HCT116 (cell line): Measurements from ENCODE around the gene ZC3H7A. TPM values are rescaled to one million over a fixed set of nuclear protein-coding genes. Genes with fewer than 3 reads are reported as not detected.

ENCODE experiments used
- ATAC-seq: fragments of 200-7000 bp; cut with Tn5 transposase; 2 replicates; pipeline ENCODE4 v1.9.1; 2020; ENCODE audit warnings: mild to moderate bottlenecking, moderate library complexity
- BruUV-seq: library from RNA; stranded (reverse); fragments of 400-500 nt; replicated peaks from 2 replicates; lab custom pipeline; 2021; lab: Mats Ljungman, UMichigan
- CTCF ChIA-PET: fragments of 300-600 bp; sonication (Branson Sonifier 250); formaldehyde crosslinking; loops from one replicate; lab custom pipeline; 2021; ENCODE audit warnings: antibody characterized with exemption; lab: Charles Lee
- POLR2A ChIA-PET: fragments of 300-600, 350-600 bp; sonication (Branson Sonifier 250); formaldehyde crosslinking; loops from one replicate; lab custom pipeline; 2021; ENCODE audit warnings: antibody characterized with exemption; lab: Charles Lee
- RAD21 ChIA-PET, 2 experiments: fragments of 300-600 bp; sonication (Branson Sonifier 250); formaldehyde crosslinking; loops; one replicate each; lab custom pipeline; 2023; ENCODE audit warnings: low total read pairs in 2 of 2; ENCODE audit not compliant: uncharacterized antibody in 2 of 2, unreplicated experiment in 2 of 2, low non-redundant PET in 1 of 2; lab: Charles Lee
- DNase-seq: peaks from one replicate; pipeline ENCODE4 v3.0.0-alpha.2; 2010; ENCODE audit warnings: low read depth, low spot score
- H2AFZ ChIP-seq: fragments of 200-600 bp; shearing (Covaris generic), sonication (generic); 2 replicates; pipeline ENCODE4 v1.6.1; 2017; ENCODE audit warnings: low read depth, mixed run types, mixed read lengths, antibody characterized with exemption, low read length; ENCODE audit not compliant: poor library complexity, severe bottlenecking
- H3K27ac ChIP-seq: 2 replicates; pipeline ENCODE4 v1.5.1; 2012; ENCODE audit warnings: low read depth, low read length
- H3K27me3 ChIP-seq: fragments of 200-600 bp; sonication (generic); 2 replicates; pipeline ENCODE4 v1.6.1; 2016; ENCODE audit warnings: mixed run types, low read length, mixed read lengths; ENCODE audit not compliant: insufficient read depth
- H3K36me3 ChIP-seq, 2 experiments: fragments of 200-500 bp in 1 of 2; fragments of 200-600 bp in 1 of 2; sonication (Bioruptor generic) in 1 of 2; sonication (generic) in 1 of 2; 2 replicates each; pipeline versions ENCODE4 v1.5.1 to v1.6.1; 2014 to 2016; ENCODE audit warnings: low read length in 2 of 2, inconsistent platforms in 1 of 2, mixed read lengths in 1 of 2, mixed run types in 1 of 2; ENCODE audit not compliant: insufficient read depth in 2 of 2, control insufficient read depth in 1 of 2
- H3K4me1 ChIP-seq, 2 experiments: fragments of 200-600 bp in 1 of 2; sonication (generic) in 1 of 2; 2 replicates each; pipeline versions ENCODE4 v1.5.1 to v1.6.1; 2012 to 2017; ENCODE audit warnings: low read length in 2 of 2, inconsistent platforms in 1 of 2, mild to moderate bottlenecking in 1 of 2, mixed read lengths in 1 of 2, mixed run types in 1 of 2, moderate library complexity in 1 of 2; ENCODE audit not compliant: insufficient read depth in 2 of 2, control insufficient read depth in 1 of 2
- H3K4me2 ChIP-seq: fragments of 200-600 bp; sonication (generic); 2 replicates; pipeline ENCODE4 v1.6.1; 2017; ENCODE audit warnings: mixed run types, low read length, mixed read lengths
- H3K4me3 ChIP-seq, 2 experiments: fragments of 200-600 bp in 1 of 2; sonication (generic) in 1 of 2; replicated peaks in 1 of 2; 2 replicates each; pipeline ENCODE4 v1.5.1; 2011 to 2016; ENCODE audit warnings: low read length in 2 of 2, control low read depth in 1 of 2, low read depth in 1 of 2, mild to moderate bottlenecking in 1 of 2, mixed read lengths in 1 of 2, mixed run types in 1 of 2
- H3K79me2 ChIP-seq: fragments of 200-600 bp; sonication (generic); 2 replicates; pipeline ENCODE4 v1.6.1; 2017; ENCODE audit warnings: mild to moderate bottlenecking, mixed run types, low read length, moderate library complexity, mixed read lengths; ENCODE audit not compliant: insufficient read depth
- H3K9ac ChIP-seq: fragments of 200-600 bp; sonication (generic); 2 replicates; pipeline ENCODE4 v1.6.1; 2016; ENCODE audit warnings: low read length, mixed read lengths
- H3K9me2 ChIP-seq: fragments of 200-600 bp; sonication (generic), shearing (Covaris generic); 2 replicates; pipeline ENCODE4 v1.6.1; 2017; ENCODE audit warnings: mixed run types, mild to moderate bottlenecking, moderate library complexity; ENCODE audit not compliant: insufficient read depth
- H3K9me3 ChIP-seq, 2 experiments: fragments of 200-500 bp in 1 of 2; fragments of 200-600 bp in 1 of 2; sonication (Bioruptor generic) in 1 of 2; sonication (generic) in 1 of 2; 2 replicates each; pipeline ENCODE4 v1.6.1; 2014 to 2017; ENCODE audit warnings: low read length in 2 of 2, mixed read lengths in 2 of 2, inconsistent platforms in 1 of 2, low read depth in 1 of 2, mild to moderate bottlenecking in 1 of 2, mixed run types in 1 of 2, moderate library complexity in 1 of 2; ENCODE audit not compliant: control insufficient read depth in 1 of 2, insufficient read depth in 1 of 2
- H4K20me1 ChIP-seq: fragments of 200-600 bp; sonication (generic), shearing (Covaris generic); 2 replicates; pipeline ENCODE4 v1.6.1; 2017; ENCODE audit warnings: mixed run types, mild to moderate bottlenecking, moderate library complexity; ENCODE audit not compliant: insufficient read depth
- CEBPB ChIP-seq: IDR thresholded peaks from 2 replicates; pipeline ENCODE4 v1.6.1; 2012; ENCODE audit warnings: low read depth
- EGR1 ChIP-seq: IDR thresholded peaks from 2 replicates; pipeline ENCODE4 v1.6.1; 2012; ENCODE audit warnings: low read depth
- EZH2 ChIP-seq: fragments of 200-600 bp; sonication (generic); IDR thresholded peaks from 2 replicates; pipeline ENCODE4 v1.6.1; 2017; ENCODE audit warnings: antibody characterized with exemption, mixed run types
- JUND ChIP-seq: IDR thresholded peaks from 2 replicates; pipeline ENCODE4 v1.6.1; 2012
- MAX ChIP-seq: IDR thresholded peaks from 2 replicates; pipeline ENCODE4 v1.6.1; 2012
- POLR2A ChIP-seq: IDR thresholded peaks from 2 replicates; pipeline ENCODE4 v1.7.0; 2011; ENCODE audit warnings: borderline replicate concordance; ENCODE audit not compliant: insufficient read depth, insufficient read length; ENCODE audit errors: extremely low read depth
- POLR2AphosphoS5 ChIP-seq: IDR thresholded peaks from 2 replicates; pipeline ENCODE4 v1.6.1; 2011; ENCODE audit warnings: mild to moderate bottlenecking, low read depth, low read length, moderate library complexity
- REST ChIP-seq: IDR thresholded peaks from 2 replicates; pipeline ENCODE4 v1.6.1; 2012; ENCODE audit warnings: low read depth
- SIN3A ChIP-seq: IDR thresholded peaks from 2 replicates; pipeline ENCODE4 v1.6.1; 2012; ENCODE audit warnings: low read depth
- SP1 ChIP-seq: IDR thresholded peaks from 2 replicates; pipeline ENCODE4 v1.6.1; 2012; ENCODE audit warnings: low read depth
- TCF7L2 ChIP-seq: IDR thresholded peaks from 2 replicates; pipeline ENCODE4 v1.7.0; 2011; ENCODE audit warnings: borderline replicate concordance, inconsistent platforms; ENCODE audit not compliant: insufficient read depth, insufficient read length; ENCODE audit errors: extremely low read depth
- YY1 ChIP-seq: IDR thresholded peaks from 2 replicates; pipeline ENCODE4 v1.6.1; 2011; ENCODE audit warnings: low read length, low read depth, moderate library complexity, mild to moderate bottlenecking; ENCODE audit not compliant: insufficient replicate concordance; ENCODE audit errors: extremely low read depth
- ZFX ChIP-seq: fragments of 450-650 bp; IDR thresholded peaks from 2 replicates; pipeline ENCODE4 v1.6.1; 2017
- intact Hi-C: fragments of 100-400 bp; cut with micrococcal nuclease; formaldehyde crosslinking; loops from 2 replicates; pipeline ENCODE4 v1.10.0; 2022
- total RNA-seq: library from RNA; stranded (reverse); gene quantifications from one replicate; pipeline ENCODE4 v1.2.1, GENCODE V29; 2021; ENCODE audit not compliant: unreplicated experiment

ZC3H7A gene
- total RNA-seq, 1 experiment from 2014 or later: 33.4 TPM

- no TSS peak for BruUV-seq
- Histone ChIP-seq H3K36me3 (0 out of 4 replicates have a peak, but pooled peaks cover 0 to 4% of the 10 kb centered on the region in 2 experiments), H3K79me2 (peaks cover 45% of the 10 kb centered on the region), H3K4me1 (peaks cover 18 to 29% of the 10 kb centered on the region in 2 experiments; a peak in 3 of 4 replicates), H3K9me3 (no peaks in the 10 kb centered on the region), H3K27me3 (no peaks in the 10 kb centered on the region), H3K9ac (peak within 1 kb of the TSS; percentile 80), H3K9me2 (no peaks in the 10 kb centered on the region), H4K20me1 (no peaks in the 10 kb centered on the region), H2AFZ (no peak within 1 kb of the TSS), H3K27ac (peak within 1 kb of the TSS; percentile 89), H3K4me3 (peak within 1 kb of the TSS; percentile 82 to 89), H3K4me2 (peak within 1 kb of the TSS; percentile 82)
- intact Hi-C loops: no loop called here
- DNase-seq (peak; percentile 94), ATAC-seq (peak; percentile 91)
- ChIA-PET POLR2A (interaction anchor here (0.6 to 1.9 kb wide), 9 partner anchors 9 to 115 kb away, joined by 3 to 10 read pairs (median 4); partner anchors contain the start of gene ZC3H7A), CTCF (interaction anchor here (1.2 to 1.8 kb wide), 2 partner anchors 10 to 335 kb away, joined by 3 to 7 read pairs; no protein-coding TSS in a partner anchor), RAD21 (interaction anchor here in 1 of 2 experiments (0.7 kb wide), 1 partner anchor 17 kb away, joined by 3 read pairs; no protein-coding TSS in a partner anchor)
- TF ChIP-seq EGR1 (peak; percentile 59), MAX (peak; percentile 74), YY1 (peak; percentile 76), ZFX (peak; percentile 96), EZH2 (no peak), CEBPB (no peak), POLR2A (peak; percentile 81), POLR2AphosphoS5 (peak; percentile 74), JUND (no peak), SIN3A (peak; percentile 66), TCF7L2 (peak; percentile 38), REST (no peak), SP1 (peak; percentile 87)
Measured at GRCh38 chr16:11742536-11743307, 54.3 kb downstream of the ZC3H7A start, which contains the start of gene TXNDC11. Gene TXNDC11, minus strand, starts transcription at chr16:11742857. Its CDS starts 127 bp downstream, at chr16:11742730.
